HepG2 (cell line): Measurements from ENCODE around the gene AQP6. TPM values are rescaled to one million over a fixed set of nuclear protein-coding genes. Genes with fewer than 3 reads are reported as not detected.

ENCODE experiments used
- KMT2A ChIP-seq: sonication (generic); formaldehyde crosslinking; IDR thresholded peaks from 2 replicates; pipeline ENCODE4 v1.4.0; 2020; ENCODE audit warnings: missing genetic modification reagents
- NR2F2 ChIP-seq: IDR thresholded peaks from 2 replicates; pipeline ENCODE4 v1.6.1; 2012; ENCODE audit warnings: low read depth, inconsistent platforms, borderline replicate concordance
- TARDBP ChIP-seq: sonication (generic); formaldehyde crosslinking; IDR thresholded peaks from 2 replicates; pipeline ENCODE4 v1.8.0; 2022; ENCODE audit warnings: mild to moderate bottlenecking, missing genetic modification reagents
- TP53 ChIP-seq: sonication (generic); formaldehyde crosslinking; conservative IDR thresholded peaks from 2 replicates; pipeline ENCODE4 v1.4.0; 2020; ENCODE audit warnings: missing genetic modification reagents
- ZBTB40 ChIP-seq, 2 experiments: fragments of 450-650 bp in 1 of 2; sonication (generic) in 1 of 2; formaldehyde crosslinking in 1 of 2; IDR thresholded peaks; 2 replicates each; pipeline versions ENCODE4 v1.6.1 to v1.8.0; 2016 to 2022; ENCODE audit warnings: antibody characterized with exemption in 1 of 2, mild to moderate bottlenecking in 1 of 2, missing genetic modification reagents in 1 of 2
- ZNF17 ChIP-seq: sonication (generic); formaldehyde crosslinking; IDR thresholded peaks from 2 replicates; pipeline ENCODE4 v1.5.0; 2020; ENCODE audit warnings: mild to moderate bottlenecking, missing genetic modification reagents
- ZNF605 ChIP-seq: sonication (generic); formaldehyde crosslinking; IDR thresholded peaks from 2 replicates; pipeline ENCODE4 v1.8.0; 2022; ENCODE audit warnings: mild to moderate bottlenecking, missing genetic modification reagents
- ZNF614 ChIP-seq: IDR thresholded peaks from 2 replicates; pipeline ENCODE4 v1.6.1; 2018; ENCODE audit warnings: missing biosample characterization, missing genetic modification reagents, inconsistent platforms, borderline replicate concordance
- ZNF747 ChIP-seq: sonication (generic); formaldehyde crosslinking; IDR thresholded peaks from 2 replicates; pipeline ENCODE4 v1.8.1; 2023; ENCODE audit warnings: missing genetic modification reagents, mild to moderate bottlenecking, borderline replicate concordance
- polyA plus RNA-seq, 8 experiments: library from polyadenylated mRNA; depleted of rRNA in 3 of 8; stranded (reverse) in 7 of 8; unstranded in 1 of 8; fragments of >200 nt; fragmentation: Illumina TruSeq in 4 of 8; extraction: Trizol in 4 of 8; gene quantifications; 2 replicates each; pipeline versions ENCODE4 v1.2.1 to v1.2.3, GENCODE V29; 2011 to 2016; ENCODE audit warnings: low read depth in 4 of 8, missing spikeins in 1 of 8, mixed read lengths in 1 of 8; ENCODE audit not compliant: insufficient read depth in 1 of 8
- total RNA-seq, 5 experiments: library from RNA; depleted of rRNA; stranded (reverse); fragments of >200 nt; fragmentation: Illumina TruSeq; extraction: Trizol; gene quantifications; 2 replicates each; pipeline ENCODE4 v1.2.3, GENCODE V29; 2016; ENCODE audit warnings: low read depth in 1 of 5
- TF ChIP-seq, protein P1 (sequence below): sonication (generic); formaldehyde crosslinking; IDR thresholded peaks from 2 replicates; pipeline ENCODE4 v1.9.0; 2022; ENCODE audit warnings: missing genetic modification reagents, mild to moderate bottlenecking, borderline replicate concordance
- TF ChIP-seq, protein P2 (sequence below): sonication (generic); formaldehyde crosslinking; IDR thresholded peaks from 2 replicates; pipeline ENCODE4 v1.5.0; 2020; ENCODE audit warnings: missing genetic modification reagents
- TF ChIP-seq, protein P3 (sequence below): sonication (generic); formaldehyde crosslinking; IDR thresholded peaks from 2 replicates; pipeline ENCODE4 v1.5.0; 2020; ENCODE audit warnings: mild to moderate bottlenecking, missing genetic modification reagents

The AQP6 gene
- total and polyA plus RNA-seq, 2 of the 13 experiments (the other 11 are each of a cell fraction or from before 2014, with no cell fraction given): 0.32 to 1.3 TPM

- TF ChIP-seq, protein P1, sequence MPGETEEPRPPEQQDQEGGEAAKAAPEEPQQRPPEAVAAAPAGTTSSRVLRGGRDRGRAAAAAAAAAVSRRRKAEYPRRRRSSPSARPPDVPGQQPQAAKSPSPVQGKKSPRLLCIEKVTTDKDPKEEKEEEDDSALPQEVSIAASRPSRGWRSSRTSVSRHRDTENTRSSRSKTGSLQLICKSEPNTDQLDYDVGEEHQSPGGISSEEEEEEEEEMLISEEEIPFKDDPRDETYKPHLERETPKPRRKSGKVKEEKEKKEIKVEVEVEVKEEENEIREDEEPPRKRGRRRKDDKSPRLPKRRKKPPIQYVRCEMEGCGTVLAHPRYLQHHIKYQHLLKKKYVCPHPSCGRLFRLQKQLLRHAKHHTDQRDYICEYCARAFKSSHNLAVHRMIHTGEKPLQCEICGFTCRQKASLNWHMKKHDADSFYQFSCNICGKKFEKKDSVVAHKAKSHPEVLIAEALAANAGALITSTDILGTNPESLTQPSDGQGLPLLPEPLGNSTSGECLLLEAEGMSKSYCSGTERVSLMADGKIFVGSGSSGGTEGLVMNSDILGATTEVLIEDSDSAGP: peak; percentile 80
- TF ChIP-seq ZNF17 (CRISPR knock-in tag) (no peak), ZNF747 (CRISPR knock-in tag) (no peak), ZBTB40 (IDR thresholded peaks at IDR 0.05) (no peak), ZBTB40 (CRISPR knock-in tag; IDR thresholded peaks at IDR 0.05) (no peak), KMT2A (no peak), TP53 (CRISPR knock-in tag) (no peak), TARDBP (CRISPR knock-in tag) (0 out of 2 replicates have a peak, but pooled peaks have one; percentile 17), NR2F2 (peak; percentile 86; the same call in 1 of the 2 replicates), ZNF614 (CRISPR knock-in tag) (no peak), ZNF605 (peak; percentile 32; the same call in 1 of the 2 replicates)
- TF ChIP-seq, protein P2, sequence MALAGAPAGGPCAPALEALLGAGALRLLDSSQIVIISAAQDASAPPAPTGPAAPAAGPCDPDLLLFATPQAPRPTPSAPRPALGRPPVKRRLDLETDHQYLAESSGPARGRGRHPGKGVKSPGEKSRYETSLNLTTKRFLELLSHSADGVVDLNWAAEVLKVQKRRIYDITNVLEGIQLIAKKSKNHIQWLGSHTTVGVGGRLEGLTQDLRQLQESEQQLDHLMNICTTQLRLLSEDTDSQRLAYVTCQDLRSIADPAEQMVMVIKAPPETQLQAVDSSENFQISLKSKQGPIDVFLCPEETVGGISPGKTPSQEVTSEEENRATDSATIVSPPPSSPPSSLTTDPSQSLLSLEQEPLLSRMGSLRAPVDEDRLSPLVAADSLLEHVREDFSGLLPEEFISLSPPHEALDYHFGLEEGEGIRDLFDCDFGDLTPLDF: no peak
- TF ChIP-seq, protein P3, sequence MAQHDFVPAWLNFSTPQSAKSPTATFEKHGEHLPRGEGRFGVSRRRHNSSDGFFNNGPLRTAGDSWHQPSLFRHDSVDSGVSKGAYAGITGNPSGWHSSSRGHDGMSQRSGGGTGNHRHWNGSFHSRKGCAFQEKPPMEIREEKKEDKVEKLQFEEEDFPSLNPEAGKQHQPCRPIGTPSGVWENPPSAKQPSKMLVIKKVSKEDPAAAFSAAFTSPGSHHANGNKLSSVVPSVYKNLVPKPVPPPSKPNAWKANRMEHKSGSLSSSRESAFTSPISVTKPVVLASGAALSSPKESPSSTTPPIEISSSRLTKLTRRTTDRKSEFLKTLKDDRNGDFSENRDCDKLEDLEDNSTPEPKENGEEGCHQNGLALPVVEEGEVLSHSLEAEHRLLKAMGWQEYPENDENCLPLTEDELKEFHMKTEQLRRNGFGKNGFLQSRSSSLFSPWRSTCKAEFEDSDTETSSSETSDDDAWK: no peak
These were observed 8.0 kb downstream of the AQP6 start (continued) for GRCh38 chr12:49980501-49981349.
